A673 (cell line): ENCODE data around the gene MDGA2.

Experiments used
- EZH2 ChIP-seq: fragments of 200-600 bp; sonication (generic); IDR thresholded peaks from 2 replicates; pipeline ENCODE4 v1.6.1; 2017; ENCODE audit warnings: borderline replicate concordance, low read depth, mild to moderate bottlenecking, mixed read lengths, antibody characterized with exemption, low read length; ENCODE audit not compliant: poor library complexity, severe bottlenecking
- TF ChIP-seq, protein P1 (sequence below): fragments of 300-800, 200-600 bp; sonication (generic); conservative IDR thresholded peaks from 2 replicates; pipeline ENCODE4 v1.5.1; 2017; ENCODE audit warnings: low read depth, mild to moderate bottlenecking, antibody characterized with exemption, low read length, moderate library complexity, mixed read lengths

DNA sequence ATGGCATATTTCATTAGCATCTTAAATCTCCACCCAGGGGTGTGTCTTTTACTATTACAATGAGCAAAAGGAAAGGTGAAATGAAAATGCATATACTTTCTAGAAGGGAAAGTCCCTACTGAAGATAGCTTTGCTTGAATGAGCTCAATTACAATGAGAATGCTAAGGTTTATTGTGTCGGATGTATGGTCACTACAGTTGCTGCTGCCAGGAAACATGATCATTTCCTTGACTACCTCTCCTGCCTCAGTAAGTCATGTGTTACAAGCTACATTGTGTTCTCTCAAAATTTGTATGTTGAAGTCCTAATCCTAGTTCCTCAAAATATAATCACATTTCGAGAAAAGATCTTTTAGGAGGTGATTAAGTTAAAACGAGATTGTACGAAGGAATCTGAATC, 322.2 kb downstream of the MDGA2 start:
- TF ChIP-seq, protein P1, sequence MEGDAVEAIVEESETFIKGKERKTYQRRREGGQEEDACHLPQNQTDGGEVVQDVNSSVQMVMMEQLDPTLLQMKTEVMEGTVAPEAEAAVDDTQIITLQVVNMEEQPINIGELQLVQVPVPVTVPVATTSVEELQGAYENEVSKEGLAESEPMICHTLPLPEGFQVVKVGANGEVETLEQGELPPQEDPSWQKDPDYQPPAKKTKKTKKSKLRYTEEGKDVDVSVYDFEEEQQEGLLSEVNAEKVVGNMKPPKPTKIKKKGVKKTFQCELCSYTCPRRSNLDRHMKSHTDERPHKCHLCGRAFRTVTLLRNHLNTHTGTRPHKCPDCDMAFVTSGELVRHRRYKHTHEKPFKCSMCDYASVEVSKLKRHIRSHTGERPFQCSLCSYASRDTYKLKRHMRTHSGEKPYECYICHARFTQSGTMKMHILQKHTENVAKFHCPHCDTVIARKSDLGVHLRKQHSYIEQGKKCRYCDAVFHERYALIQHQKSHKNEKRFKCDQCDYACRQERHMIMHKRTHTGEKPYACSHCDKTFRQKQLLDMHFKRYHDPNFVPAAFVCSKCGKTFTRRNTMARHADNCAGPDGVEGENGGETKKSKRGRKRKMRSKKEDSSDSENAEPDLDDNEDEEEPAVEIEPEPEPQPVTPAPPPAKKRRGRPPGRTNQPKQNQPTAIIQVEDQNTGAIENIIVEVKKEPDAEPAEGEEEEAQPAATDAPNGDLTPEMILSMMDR, result no peak
- no peak for TF ChIP-seq EZH2
